Measurements from ENCODE around the gene ZNF423. TPM values are rescaled to one million over a fixed set of nuclear protein-coding genes. Genes with fewer than 3 reads are reported as not detected.

Gene ZNF423
- polyA plus RNA-seq, 4 donors: 0.54 to 10.3 (median 2.9) TPM; not detected in 1

DNA sequence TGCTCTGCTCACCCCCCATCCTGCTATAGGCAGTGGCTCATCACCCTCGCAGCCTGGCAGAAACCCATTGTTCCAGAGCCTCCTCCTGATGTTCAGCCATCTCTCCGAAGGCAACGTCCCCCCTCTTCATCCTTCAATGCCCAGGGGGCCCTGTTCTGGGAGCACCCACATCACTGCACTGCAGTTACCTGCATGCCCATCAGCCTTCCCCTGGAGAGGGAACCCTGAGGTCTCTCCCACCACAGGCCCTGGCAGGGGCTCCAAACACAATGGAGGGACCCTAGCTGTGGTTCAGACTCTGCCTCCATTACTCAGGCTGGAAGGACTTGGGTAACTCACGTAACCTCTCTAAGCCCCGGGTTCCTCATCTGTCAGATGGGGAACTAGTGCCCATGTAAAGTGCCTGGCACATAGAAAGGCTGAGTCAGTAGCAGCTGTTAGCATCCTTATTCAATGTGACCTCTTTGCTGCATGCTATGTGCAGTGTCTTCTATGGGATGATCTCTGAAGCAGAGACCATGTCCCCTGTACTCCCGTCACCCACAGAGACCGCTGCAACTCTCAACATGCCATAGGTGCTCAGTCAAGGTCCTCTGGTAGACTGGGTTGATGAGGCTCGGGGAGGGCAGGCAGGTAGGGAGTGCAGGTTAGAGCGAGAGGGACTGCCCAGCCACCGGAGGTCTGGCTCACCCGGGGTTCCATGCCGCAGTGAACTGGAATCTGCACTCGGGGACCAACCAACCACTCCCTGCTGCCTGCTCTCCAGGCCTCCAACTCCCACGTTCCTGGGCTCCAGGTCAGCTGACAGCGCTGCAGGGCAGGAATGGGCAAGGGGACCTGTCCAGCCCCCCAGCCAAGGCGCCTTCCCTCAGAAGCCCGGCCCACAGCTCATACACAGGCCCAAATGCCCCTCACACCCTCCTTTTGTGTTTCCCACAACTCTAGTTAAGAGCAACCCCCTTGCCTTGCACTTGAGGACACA, 233.2 kb downstream of the ZNF423 start:
- DNase-seq (no peak), FAIRE-seq (no peak)
- no peak overlapping the region for H3K4me3 ChIP-seq (ENCODE audit: low read depth in 1 of 3, low read length in 3 of 3)
- H3K4me1 ChIP-seq (ENCODE audit: control insufficient read depth in 3 of 3, insufficient read depth in 2 of 3, low read depth in 1 of 3, low read length in 2 of 3): peaks cover 0 to 32% (median 0%) of the 10 kb centered on the region in 3 donors
- H3K36me3 ChIP-seq (ENCODE audit: control insufficient read depth in 3 of 3, insufficient read depth in 2 of 3, low read depth in 1 of 3, low read length in 3 of 3): peaks cover 0 to 13% (median 0%) of the 10 kb centered on the region in 3 donors
- no peaks in the 10 kb centered on the region for H3K27me3 ChIP-seq (ENCODE audit: control insufficient read depth in 3 of 3, insufficient read depth in 3 of 3, low read length in 3 of 3)
- H3K9me3 ChIP-seq (ENCODE audit: control insufficient read depth in 2 of 2, insufficient read depth in 1 of 2, low read depth in 1 of 2, low read length in 1 of 2): no peaks in the 10 kb centered on the region
- H3K27ac ChIP-seq (ENCODE audit: low read depth in 1 of 3, low read length in 2 of 3): no peak overlapping the region
- WGBS, 3 donors: 86 to 91% (median 88%) methylated on average over 17 of the region's 17 CpGs

DNA sequence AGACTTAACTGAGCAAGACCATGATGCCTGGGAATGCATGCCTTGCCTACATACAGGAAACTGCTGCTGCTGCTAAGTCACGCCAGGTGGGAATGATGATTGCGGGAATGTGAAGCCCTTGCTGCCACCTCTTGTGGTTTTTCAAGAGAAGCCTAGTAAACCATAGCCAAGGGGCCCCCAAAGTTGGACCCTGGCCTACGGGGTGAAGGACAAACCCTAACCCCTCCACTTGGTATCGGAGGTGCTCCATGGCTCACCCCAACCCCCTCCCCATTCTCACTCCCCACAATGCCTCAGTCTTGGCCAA, 233.9 kb downstream of the ZNF423 start:
- WGBS, 3 donors: 68 to 86% (median 73%) methylated on average over 4 of the region's 4 CpGs
- H3K27me3 ChIP-seq (ENCODE audit: control insufficient read depth in 3 of 3, insufficient read depth in 3 of 3, low read length in 3 of 3): no peaks in the 10 kb centered on the region
- H3K9me3 ChIP-seq (ENCODE audit: control insufficient read depth in 2 of 2, insufficient read depth in 1 of 2, low read depth in 1 of 2, low read length in 1 of 2): no peaks in the 10 kb centered on the region
- H3K27ac ChIP-seq (ENCODE audit: low read depth in 1 of 3, low read length in 2 of 3): no peak overlapping the region
- DNase-seq: no peak
- peaks cover 0 to 32% (median 0%) of the 10 kb centered on the region in 3 donors for H3K4me1 ChIP-seq (ENCODE audit: control insufficient read depth in 3 of 3, insufficient read depth in 2 of 3, low read depth in 1 of 3, low read length in 2 of 3)
- H3K36me3 ChIP-seq (ENCODE audit: control insufficient read depth in 3 of 3, insufficient read depth in 2 of 3, low read depth in 1 of 3, low read length in 3 of 3): peaks cover 0 to 13% (median 0%) of the 10 kb centered on the region in 3 donors
- no peak for FAIRE-seq
- H3K4me3 ChIP-seq (ENCODE audit: low read depth in 1 of 3, low read length in 3 of 3): no peak overlapping the region

DNA sequence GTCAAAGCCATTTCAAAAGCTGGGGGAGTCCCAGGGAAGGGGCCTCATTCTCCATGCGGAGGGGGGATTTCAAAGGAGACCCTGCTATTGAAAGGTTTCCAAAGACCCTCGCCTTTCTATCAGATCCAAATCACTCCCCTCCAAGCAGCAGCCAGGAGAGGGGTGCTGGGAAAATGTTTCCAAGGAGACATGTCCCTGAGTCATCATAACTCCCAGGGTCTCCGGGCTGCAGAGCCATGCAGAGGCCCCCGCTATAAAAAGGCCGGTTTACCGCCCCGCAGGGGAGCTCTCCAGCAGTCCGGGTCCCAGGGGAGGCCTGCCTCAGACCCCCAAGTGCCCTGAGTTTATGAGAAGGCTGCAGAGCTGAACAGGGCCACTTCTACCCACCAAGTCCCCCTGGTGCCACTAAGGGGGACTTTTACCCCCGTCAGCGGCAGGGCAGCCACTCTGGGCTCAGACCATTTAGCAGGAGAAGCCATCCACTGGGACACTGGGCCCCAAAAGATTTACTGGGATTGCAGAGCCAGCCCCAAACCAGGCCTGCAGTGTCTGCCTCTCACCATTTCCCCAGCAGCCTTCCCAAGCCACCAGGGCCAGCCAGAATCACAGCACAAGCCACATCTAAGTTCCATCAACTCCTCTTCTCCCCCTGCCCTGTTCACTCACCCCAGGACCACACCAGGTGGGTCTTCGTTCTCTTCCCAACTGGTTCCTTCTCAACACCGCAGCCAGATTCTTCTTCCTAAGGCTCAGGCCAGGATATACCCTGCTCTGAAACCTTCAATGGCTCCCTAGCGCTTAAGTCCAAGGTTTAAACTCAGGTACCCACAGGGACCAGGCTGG, 234.4 kb downstream of the ZNF423 start:
- no peak overlapping the region for H3K4me3 ChIP-seq (ENCODE audit: low read depth in 1 of 3, low read length in 3 of 3)
- H3K9me3 ChIP-seq (ENCODE audit: control insufficient read depth in 2 of 2, insufficient read depth in 1 of 2, low read depth in 1 of 2, low read length in 1 of 2): no peaks in the 10 kb centered on the region
- H3K27ac ChIP-seq (ENCODE audit: low read depth in 1 of 3, low read length in 2 of 3): no peak overlapping the region
- peaks cover 0 to 13% (median 0%) of the 10 kb centered on the region in 3 donors for H3K36me3 ChIP-seq (ENCODE audit: control insufficient read depth in 3 of 3, insufficient read depth in 2 of 3, low read depth in 1 of 3, low read length in 3 of 3)
- 82 to 84% (median 84%) methylated on average over 13 of the region's 13 CpGs for WGBS, 3 donors
- peaks cover 0 to 32% (median 0%) of the 10 kb centered on the region in 3 donors for H3K4me1 ChIP-seq (ENCODE audit: control insufficient read depth in 3 of 3, insufficient read depth in 2 of 3, low read depth in 1 of 3, low read length in 2 of 3)
- FAIRE-seq (no peak), DNase-seq (no peak)
- H3K27me3 ChIP-seq (ENCODE audit: control insufficient read depth in 3 of 3, insufficient read depth in 3 of 3, low read length in 3 of 3): no peaks in the 10 kb centered on the region

DNA sequence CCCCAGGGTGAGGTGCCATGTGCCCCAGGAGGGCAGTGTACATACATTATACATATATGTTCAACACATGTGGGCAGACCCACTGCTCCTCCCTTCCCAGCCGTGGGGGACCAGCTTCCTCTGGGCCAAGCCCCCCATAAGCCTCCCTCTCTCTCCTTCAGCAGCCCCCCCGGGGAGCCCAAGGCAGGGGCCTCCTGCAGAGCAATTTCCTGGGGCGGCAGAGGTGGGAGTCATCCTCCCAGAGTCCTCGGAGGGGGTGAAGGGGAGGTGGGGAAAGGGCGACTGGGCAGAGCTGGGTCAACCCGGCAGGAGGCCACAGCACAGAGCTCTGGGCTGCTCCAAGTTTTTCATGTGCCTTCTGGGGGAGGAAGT, 235.1 kb downstream of the ZNF423 start:
- peak overlapping the region in 1 of 3 donors; percentile 9 for H3K27ac ChIP-seq (ENCODE audit: low read depth in 1 of 3, low read length in 2 of 3)
- no peaks in the 10 kb centered on the region for H3K27me3 ChIP-seq (ENCODE audit: control insufficient read depth in 3 of 3, insufficient read depth in 3 of 3, low read length in 3 of 3)
- DNase-seq (no peak), FAIRE-seq (no peak)
- H3K4me3 ChIP-seq (ENCODE audit: low read depth in 1 of 3, low read length in 3 of 3): no peak overlapping the region
- no peaks in the 10 kb centered on the region for H3K9me3 ChIP-seq (ENCODE audit: control insufficient read depth in 2 of 2, insufficient read depth in 1 of 2, low read depth in 1 of 2, low read length in 1 of 2)
- peaks cover 0 to 13% (median 0%) of the 10 kb centered on the region in 3 donors for H3K36me3 ChIP-seq (ENCODE audit: control insufficient read depth in 3 of 3, insufficient read depth in 2 of 3, low read depth in 1 of 3, low read length in 3 of 3)
- H3K4me1 ChIP-seq (ENCODE audit: control insufficient read depth in 3 of 3, insufficient read depth in 2 of 3, low read depth in 1 of 3, low read length in 2 of 3): peaks cover 0 to 32% (median 0%) of the 10 kb centered on the region in 3 donors
- 39 to 61% (median 54%) methylated on average over 6 of the region's 6 CpGs for WGBS, 3 donors

DNA sequence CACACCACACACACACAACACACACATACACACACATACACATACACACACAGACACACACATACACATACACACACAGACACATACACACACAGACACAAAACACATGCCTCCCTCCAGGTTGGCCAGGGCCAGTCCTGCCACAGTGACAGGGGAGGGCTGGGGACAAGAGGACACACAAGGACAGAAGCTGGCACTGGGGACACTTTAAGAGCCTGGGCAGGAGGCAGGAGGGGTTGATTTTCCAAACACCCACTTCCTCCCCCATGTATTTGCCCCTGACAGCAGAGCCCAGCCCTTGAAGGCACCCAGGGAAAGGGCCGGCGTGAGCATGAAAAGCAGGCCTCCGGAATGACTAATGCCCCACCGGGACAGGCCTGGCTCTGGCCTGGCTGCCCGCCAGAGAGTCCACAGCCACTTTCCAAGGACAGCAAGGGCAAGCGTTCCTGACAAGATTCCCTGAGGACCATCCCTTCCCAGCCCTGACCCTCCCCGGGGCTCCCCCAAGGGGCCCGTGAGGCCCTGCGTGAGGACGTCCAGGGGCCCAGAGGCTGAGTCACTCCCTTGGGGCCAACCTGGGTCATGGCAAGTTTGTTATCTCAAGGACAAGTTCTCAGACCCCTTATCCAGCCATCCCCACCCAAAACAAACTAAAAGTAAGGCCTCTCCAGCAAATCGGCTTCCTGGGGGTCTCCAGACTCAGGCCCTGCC, 235.6 kb downstream of the ZNF423 start:
- Histone ChIP-seq H3K27me3 (ENCODE audit: control insufficient read depth in 3 of 3, insufficient read depth in 3 of 3, low read length in 3 of 3) (no peaks in the 10 kb centered on the region), H3K4me1 (ENCODE audit: control insufficient read depth in 3 of 3, insufficient read depth in 2 of 3, low read depth in 1 of 3, low read length in 2 of 3) (peaks cover 0 to 35% (median 0%) of the 10 kb centered on the region in 3 donors), H3K9me3 (ENCODE audit: control insufficient read depth in 2 of 2, insufficient read depth in 1 of 2, low read depth in 1 of 2, low read length in 1 of 2) (no peaks in the 10 kb centered on the region), H3K27ac (ENCODE audit: low read depth in 1 of 3, low read length in 2 of 3) (peak overlapping the region in 2 of 3 donors; percentile 28 to 55), H3K36me3 (ENCODE audit: control insufficient read depth in 3 of 3, insufficient read depth in 2 of 3, low read depth in 1 of 3, low read length in 3 of 3) (peaks cover 0 to 10% (median 0%) of the 10 kb centered on the region in 3 donors), H3K4me3 (ENCODE audit: low read depth in 1 of 3, low read length in 3 of 3) (no peak overlapping the region)
- DNase-seq: peak in 1 of 2 donors; percentile 86
- FAIRE-seq: no peak
- WGBS, 3 donors: 27 to 47% (median 33%) methylated on average over 11 of the region's 11 CpGs

DNA sequence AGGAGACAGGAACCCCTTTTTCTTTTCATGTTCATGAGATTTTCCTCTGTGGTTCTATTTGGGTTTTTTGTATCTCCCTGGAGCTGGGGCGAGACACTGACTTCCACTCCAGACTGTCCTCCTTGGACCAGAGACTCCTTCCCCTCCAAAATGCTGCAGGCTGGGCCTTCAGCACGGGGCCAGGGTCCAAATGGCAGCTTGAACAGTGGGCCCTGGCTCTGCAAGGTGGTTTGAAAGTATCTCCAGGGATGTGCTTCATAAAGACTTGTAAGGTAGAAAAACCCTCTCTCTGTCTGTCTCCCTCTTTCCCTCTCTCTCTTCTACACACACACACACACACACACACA, 236.1 kb downstream of the ZNF423 start:
- Histone ChIP-seq H3K4me1 (ENCODE audit: control insufficient read depth in 3 of 3, insufficient read depth in 2 of 3, low read depth in 1 of 3, low read length in 2 of 3) (peaks cover 0 to 38% (median 0%) of the 10 kb centered on the region in 3 donors), H3K27ac (ENCODE audit: low read depth in 1 of 3, low read length in 2 of 3) (peak overlapping the region in 2 of 3 donors; percentile 23 to 55), H3K4me3 (ENCODE audit: low read depth in 1 of 3, low read length in 3 of 3) (no peak overlapping the region), H3K27me3 (ENCODE audit: control insufficient read depth in 3 of 3, insufficient read depth in 3 of 3, low read length in 3 of 3) (no peaks in the 10 kb centered on the region), H3K36me3 (ENCODE audit: control insufficient read depth in 3 of 3, insufficient read depth in 2 of 3, low read depth in 1 of 3, low read length in 3 of 3) (peaks cover 0 to 10% (median 0%) of the 10 kb centered on the region in 3 donors), H3K9me3 (ENCODE audit: control insufficient read depth in 2 of 2, insufficient read depth in 1 of 2, low read depth in 1 of 2, low read length in 1 of 2) (no peaks in the 10 kb centered on the region)
- DNase-seq: no peak
- 54 to 82% (median 56%) methylated on average over 2 of the region's 2 CpGs for WGBS, 3 donors
- no peak for FAIRE-seq

DNA sequence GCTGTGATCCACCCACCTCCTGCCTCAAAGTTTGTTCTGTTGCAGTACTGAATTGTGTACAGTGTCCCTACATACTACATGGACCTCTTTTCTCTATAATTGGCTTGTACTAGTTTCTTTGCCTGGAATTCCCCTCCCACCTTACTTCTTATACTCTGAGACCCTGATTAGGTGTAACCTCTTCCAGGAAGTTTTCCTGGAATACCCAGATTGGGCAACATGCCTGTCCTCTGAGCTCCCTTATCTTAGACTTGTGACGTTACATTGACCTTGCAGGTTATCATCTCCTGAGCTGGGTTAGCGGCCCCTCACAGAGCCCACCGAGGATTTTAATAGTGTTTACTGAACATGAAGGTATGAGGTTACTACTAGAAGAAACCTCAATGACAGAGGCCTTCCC, 237.0 kb downstream of the ZNF423 start:
- DNase-seq (peak in 1 of 2 donors; percentile 24), FAIRE-seq (no peak)
- 31 to 68% (median 36%) methylated on average over 3 of the region's 3 CpGs for WGBS, 3 donors
- Histone ChIP-seq H3K36me3 (ENCODE audit: control insufficient read depth in 3 of 3, insufficient read depth in 2 of 3, low read depth in 1 of 3, low read length in 3 of 3) (peaks cover 0 to 10% (median 0%) of the 10 kb centered on the region in 3 donors), H3K4me3 (ENCODE audit: low read depth in 1 of 3, low read length in 3 of 3) (no peak overlapping the region), H3K9me3 (ENCODE audit: control insufficient read depth in 2 of 2, insufficient read depth in 1 of 2, low read depth in 1 of 2, low read length in 1 of 2) (no peaks in the 10 kb centered on the region), H3K27me3 (ENCODE audit: control insufficient read depth in 3 of 3, insufficient read depth in 3 of 3, low read length in 3 of 3) (no peaks in the 10 kb centered on the region), H3K4me1 (ENCODE audit: control insufficient read depth in 3 of 3, insufficient read depth in 2 of 3, low read depth in 1 of 3, low read length in 2 of 3) (peaks cover 0 to 38% (median 0%) of the 10 kb centered on the region in 3 donors), H3K27ac (ENCODE audit: low read depth in 1 of 3, low read length in 2 of 3) (no peak overlapping the region)

Measured in small intestine (tissue), 7 donors.